GM20431 (cell line): ENCODE measurements around the gene ADGRL4.

Experiments
- in situ Hi-C: fragments of 300-500 bp; cut with MseI, MboI; formaldehyde crosslinking; loops from one replicate; pipeline ENCODE4 v1.15.0; 2020; ENCODE audit warnings: low sequenced_read_pairs; ENCODE audit not compliant: unreplicated experiment

ADGRL4 gene

DNA sequence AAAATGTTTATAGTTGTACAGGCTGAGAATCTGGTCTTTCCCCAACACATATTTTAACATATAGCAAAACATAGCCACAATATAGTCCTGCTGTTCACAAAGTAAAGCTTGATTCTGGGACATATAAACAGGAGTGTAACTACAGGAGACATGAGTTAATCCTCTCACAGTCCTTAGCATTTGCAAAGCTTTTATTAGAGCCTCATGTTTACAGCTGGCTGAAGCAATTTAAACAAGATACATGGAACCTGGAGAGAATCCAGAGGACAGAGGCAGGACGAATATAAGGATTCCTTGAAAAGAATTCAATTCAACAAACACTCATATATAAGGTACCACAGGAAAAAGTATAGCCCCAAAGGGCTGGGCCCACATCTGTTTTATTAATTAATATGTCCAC is 163.4 kb downstream of the ADGRL4 start:
- in situ Hi-C loops: no loop called here

DNA sequence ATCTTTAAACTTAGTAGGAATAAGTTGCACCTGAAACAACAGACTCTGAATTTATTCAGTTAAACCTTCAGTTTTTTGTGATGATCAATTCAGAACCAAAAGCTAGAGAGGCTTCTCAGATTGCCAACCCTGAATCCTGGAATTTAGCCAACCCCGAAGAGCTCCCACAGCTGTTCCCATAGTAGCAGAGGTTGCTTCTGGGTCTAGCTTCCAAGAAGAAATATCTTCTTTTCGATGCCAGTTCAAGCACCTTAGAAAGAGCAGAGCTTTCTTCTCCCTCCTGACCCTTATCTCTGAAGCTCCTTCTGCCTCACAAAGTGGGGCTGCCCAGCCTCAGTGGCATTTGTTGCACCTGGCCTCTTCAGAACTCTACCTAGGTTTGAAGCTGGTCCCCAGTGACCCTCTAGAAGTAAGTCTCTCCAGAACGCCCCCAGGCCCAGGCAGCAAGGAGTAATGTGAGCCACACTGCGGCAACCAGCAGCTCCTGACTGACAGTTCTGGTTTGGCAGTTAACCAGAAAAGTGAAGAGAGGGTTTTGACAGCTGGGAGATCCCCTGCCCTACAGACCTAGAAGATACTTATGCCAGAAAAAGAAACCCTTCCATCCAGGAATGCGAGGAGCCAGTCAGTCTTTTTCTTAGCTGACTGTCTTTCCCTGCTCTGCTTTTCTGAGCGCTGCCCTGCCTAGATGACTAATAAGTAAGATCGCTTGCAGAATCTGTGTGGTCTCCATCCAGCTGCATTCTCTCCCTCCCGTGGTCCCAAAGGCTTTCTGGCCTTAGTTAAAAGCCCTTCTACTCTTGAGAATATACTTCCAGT is 165.9 kb downstream of the ADGRL4 start:
- in situ Hi-C loops: no loop called here
